HepG2 (cell line): ENCODE results near the gene UEVLD.

ENCODE experiments used
- CTCF ChIP-seq: sonication (generic); formaldehyde crosslinking; IDR thresholded peaks from 2 replicates; pipeline ENCODE4 v1.5.0; 2020; ENCODE audit warnings: mild to moderate bottlenecking, missing genetic modification reagents, moderate library complexity
- ELF4 ChIP-seq: sonication (generic); formaldehyde crosslinking; IDR thresholded peaks from 2 replicates; pipeline ENCODE4 v1.5.0; 2020; ENCODE audit warnings: missing genetic modification reagents, mild to moderate bottlenecking, moderate library complexity, borderline replicate concordance
- FOXK2 ChIP-seq: fragments of 450-650 bp; IDR thresholded peaks from 2 replicates; pipeline ENCODE4 v1.6.1; 2016
- MAFK ChIP-seq, 2 experiments: IDR thresholded peaks in 1 of 2; conservative IDR thresholded peaks in 1 of 2; 2 replicates each; pipeline ENCODE4 v1.6.1; 2011; ENCODE audit warnings: improper control_type of control experiment in 2 of 2, low read length in 2 of 2
- RAD21 ChIP-seq: fragments of 450-650 bp; formaldehyde crosslinking; IDR thresholded peaks from 2 replicates; pipeline ENCODE4 v1.5.0; 2020; ENCODE audit warnings: mild to moderate bottlenecking
- SAP130 ChIP-seq: IDR thresholded peaks from 2 replicates; pipeline ENCODE4 v1.6.1; 2016; ENCODE audit warnings: low read depth
- SETDB1 ChIP-seq: sonication (generic); formaldehyde crosslinking; IDR thresholded peaks from 2 replicates; pipeline ENCODE4 v1.5.1; 2020; ENCODE audit warnings: missing genetic modification reagents, mild to moderate bottlenecking, borderline replicate concordance
- ZNF24 ChIP-seq: fragments of 450-650 bp; IDR thresholded peaks from 2 replicates; pipeline ENCODE4 v1.6.1; 2017; ENCODE audit warnings: antibody characterized with exemption, mild to moderate bottlenecking

GRCh38 chr11:18564149-18564548 is 24.4 kb downstream of the UEVLD start:
- TF ChIP-seq CTCF (CRISPR knock-in tag) (no peak), ZNF24 (no peak), SAP130 (CRISPR knock-in tag) (no peak), MAFK (conservative IDR thresholded peaks at IDR 0.05 in 1 of 2, IDR thresholded peaks at IDR 0.05 in 1 of 2; ENCODE audit: low read length in 2 of 2) (no peak), ELF4 (no peak), RAD21 (no peak), FOXK2 (no peak), SETDB1 (CRISPR knock-in tag) (no peak)
